ENCODE results near the gene LDLRAD2. TPM values are rescaled to one million over a fixed set of nuclear protein-coding genes. Genes with fewer than 3 reads are reported as not detected.
"Not testable (repeated sequence)": the region's sequence is repeated elsewhere in the genome, so short reads cannot be mapped to it uniquely, and the experiment has no call there.

LDLRAD2 gene
- total RNA-seq, 2 donors from 2014 or later: not detected

DNA sequence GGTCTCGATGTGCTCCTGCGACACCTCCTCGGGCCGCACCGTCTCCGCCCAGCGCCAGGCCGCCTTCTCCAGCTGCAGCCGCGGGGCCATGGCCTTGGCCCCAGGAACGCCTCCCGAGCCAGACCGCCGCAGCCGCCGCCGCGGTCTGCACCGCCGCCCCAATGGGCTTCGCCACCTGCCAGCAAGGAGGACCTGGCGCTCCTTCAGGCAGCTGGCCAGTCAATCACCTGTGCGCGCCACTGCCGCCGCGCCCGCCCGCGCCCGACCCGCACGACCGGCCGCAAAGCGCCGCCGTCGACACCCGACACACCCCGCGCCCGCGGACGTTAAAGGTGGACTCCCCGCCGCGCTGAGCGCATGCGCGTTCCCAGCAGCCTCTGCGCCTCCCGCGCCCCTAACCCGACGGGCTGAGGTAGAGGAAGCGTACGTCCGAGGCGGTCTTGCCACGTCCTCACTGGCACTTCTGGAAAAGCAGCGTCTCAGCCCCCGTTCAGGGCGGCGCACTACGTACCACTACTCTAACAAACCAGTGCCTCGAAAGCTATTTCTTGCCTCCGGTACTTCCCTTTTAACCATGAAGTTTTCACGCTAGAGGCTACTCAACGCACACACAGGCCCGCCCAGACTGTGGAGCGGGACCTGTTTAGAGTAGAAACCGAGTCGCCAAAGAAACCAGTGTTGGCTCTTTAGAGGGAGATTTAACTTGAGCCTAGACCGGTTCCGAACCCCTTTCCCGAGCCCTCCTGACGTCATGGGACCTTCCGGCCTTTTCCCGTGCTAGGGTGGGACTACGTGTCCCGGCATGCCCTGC, 29.0 kb upstream of the LDLRAD2 start, which contains the start of gene USP48:
Gene USP48, minus strand, starts transcription at position 282 of the 811 bp plus-strand sequence. Its CDS starts 192 bp downstream, at position 90.
- TF ChIP-seq, protein P1, sequence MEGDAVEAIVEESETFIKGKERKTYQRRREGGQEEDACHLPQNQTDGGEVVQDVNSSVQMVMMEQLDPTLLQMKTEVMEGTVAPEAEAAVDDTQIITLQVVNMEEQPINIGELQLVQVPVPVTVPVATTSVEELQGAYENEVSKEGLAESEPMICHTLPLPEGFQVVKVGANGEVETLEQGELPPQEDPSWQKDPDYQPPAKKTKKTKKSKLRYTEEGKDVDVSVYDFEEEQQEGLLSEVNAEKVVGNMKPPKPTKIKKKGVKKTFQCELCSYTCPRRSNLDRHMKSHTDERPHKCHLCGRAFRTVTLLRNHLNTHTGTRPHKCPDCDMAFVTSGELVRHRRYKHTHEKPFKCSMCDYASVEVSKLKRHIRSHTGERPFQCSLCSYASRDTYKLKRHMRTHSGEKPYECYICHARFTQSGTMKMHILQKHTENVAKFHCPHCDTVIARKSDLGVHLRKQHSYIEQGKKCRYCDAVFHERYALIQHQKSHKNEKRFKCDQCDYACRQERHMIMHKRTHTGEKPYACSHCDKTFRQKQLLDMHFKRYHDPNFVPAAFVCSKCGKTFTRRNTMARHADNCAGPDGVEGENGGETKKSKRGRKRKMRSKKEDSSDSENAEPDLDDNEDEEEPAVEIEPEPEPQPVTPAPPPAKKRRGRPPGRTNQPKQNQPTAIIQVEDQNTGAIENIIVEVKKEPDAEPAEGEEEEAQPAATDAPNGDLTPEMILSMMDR (IDR thresholded peaks at IDR 0.05): peak in 1 of 2 donors; percentile 0
- DNase-seq (ENCODE audit: low spot score): peak; percentile 96
- no peaks in the 10 kb centered on the region for H3K9me3 ChIP-seq

DNA sequence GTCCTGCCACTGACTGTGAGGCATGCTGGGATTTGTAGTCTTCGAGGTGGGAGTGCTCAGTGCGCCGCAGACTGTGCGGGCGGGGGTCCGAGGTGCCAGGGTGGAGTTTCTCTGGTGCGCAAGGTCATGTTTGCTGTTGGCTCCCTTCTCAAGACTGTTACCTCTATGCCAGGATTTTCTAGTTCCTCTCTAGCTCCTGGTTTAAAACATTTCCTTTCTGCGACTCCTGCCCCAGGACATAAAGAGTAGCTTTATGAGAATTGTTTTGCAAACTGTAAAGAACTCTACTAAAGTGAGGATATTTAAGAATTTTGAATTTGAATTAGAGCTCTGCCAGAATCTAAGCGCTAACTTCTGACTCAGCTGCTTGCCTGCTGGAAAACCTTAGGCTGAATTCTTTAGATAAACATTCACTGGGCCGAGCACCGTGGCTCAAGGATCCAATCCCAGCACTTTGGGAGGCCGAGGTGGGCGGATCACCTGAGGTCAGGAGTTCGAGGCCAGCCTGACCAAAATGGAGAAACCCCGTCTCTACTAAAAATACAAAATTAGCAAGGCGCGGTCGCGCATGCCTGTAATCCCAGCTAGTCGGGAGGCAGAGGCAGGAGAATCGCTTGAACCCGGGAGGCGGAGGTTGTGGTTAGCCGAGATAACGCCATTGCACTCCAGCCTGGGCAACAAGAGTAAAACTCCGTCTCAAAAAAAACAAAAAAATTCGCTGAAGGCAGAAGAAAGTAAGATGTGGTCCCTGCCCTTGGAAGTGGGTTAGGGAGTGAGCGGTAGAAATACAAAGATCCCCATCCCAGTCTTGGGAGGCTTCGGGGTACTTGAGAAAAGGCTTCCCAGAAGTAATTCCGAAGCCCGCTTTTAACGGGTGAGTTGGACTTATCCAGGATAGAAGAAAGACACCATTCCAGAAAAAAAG, 28.1 kb upstream of the LDLRAD2 start:
- H3K27ac ChIP-seq: peak overlapping the region; percentile 99 to 100
- TF ChIP-seq, protein P1 (IDR thresholded peaks at IDR 0.05): no peak
- no peaks in the 10 kb centered on the region for H3K36me3 ChIP-seq
- H3K27me3 ChIP-seq: no peaks in the 10 kb centered on the region
- no peak for DNase-seq (ENCODE audit: low spot score)
- peaks cover 0 to 23% of the 10 kb centered on the region in 2 donors for H3K4me1 ChIP-seq
- H3K4me3 ChIP-seq: peak overlapping the region; percentile 77 to 91
- no peaks in the 10 kb centered on the region for H3K9me3 ChIP-seq

More for the DNA sequence above, 29.0 kb upstream of the LDLRAD2 start, which contains the start of gene USP48:
- Histone ChIP-seq H3K4me1 (peaks cover 0 to 23% of the 10 kb centered on the region in 2 donors), H3K27ac (peak within 1 kb of the TSS; percentile 99 to 100), H3K4me3 (peak within 1 kb of the TSS; percentile 77 to 91), H3K27me3 (no peaks in the 10 kb centered on the region), H3K36me3 (no peaks in the 10 kb centered on the region)

DNA sequence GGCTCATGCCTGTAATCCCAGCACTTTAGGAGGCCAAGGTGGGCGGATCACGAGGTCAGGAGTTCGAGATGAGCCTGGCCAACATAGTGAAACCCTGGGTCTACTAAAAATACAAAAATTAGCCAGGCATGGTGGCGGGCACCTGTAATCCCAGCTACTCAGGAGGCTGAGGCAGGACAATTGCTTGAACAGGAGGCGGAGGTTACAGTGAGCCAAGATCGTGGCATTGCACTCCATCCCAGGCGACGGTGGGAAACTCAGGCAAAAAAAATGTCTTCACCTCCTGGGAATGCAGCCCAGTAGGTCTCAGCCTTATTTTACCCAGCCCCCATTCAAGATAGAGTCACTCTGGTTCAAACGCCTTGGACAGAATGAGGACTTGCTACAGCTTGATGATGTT, 26.3 kb upstream of the LDLRAD2 start:
- H3K4me1 ChIP-seq: peaks cover 0 to 13% of the 10 kb centered on the region in 2 donors
- H3K27ac ChIP-seq; H3K4me3 ChIP-seq; H3K36me3 ChIP-seq; H3K9me3 ChIP-seq; H3K27me3 ChIP-seq; DNase-seq (ENCODE audit: low spot score): not testable (repeated sequence)

DNA sequence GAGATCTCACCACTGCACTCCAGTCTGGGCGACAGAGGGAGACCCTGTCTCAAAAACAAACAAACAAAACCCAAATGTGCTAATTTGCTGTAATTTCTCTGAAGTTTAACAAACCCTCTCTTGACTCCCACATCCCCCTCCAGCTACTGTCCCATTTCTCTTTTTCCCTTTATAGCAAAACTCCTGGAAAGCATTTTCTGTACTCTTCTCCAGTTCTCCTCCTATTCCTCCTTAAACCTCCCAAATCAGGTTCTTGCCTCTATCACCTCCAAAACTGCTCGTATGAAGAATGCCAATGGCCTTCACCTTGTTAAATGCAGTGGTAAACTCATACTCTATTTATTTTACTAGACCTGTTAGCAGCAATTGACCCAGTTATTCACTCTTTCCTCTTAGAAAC, 25.4 kb upstream of the LDLRAD2 start:
- TF ChIP-seq, protein P1 (IDR thresholded peaks at IDR 0.05): no peak
- H3K4me3 ChIP-seq: no peak overlapping the region

DNA sequence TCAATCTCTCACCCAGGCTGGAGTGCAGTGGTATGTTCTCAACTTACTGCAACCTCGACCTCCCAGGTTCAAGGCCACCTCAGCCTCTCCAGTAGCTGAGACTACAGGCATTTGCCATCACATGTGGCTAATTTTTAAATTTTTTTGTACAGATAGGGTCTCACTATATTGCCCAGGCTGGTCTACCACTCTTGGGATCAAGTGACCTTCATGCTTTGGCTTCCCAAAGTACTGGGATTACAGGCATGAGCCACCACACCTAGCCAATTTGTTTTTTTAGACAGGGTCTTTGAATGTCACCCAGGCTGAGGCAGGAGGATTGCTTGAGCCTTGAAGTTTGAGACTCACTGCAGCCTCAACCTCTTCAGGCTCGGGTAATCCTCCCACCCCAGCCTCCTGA, 19.0 kb upstream of the LDLRAD2 start:
- TF ChIP-seq, protein P1 (IDR thresholded peaks at IDR 0.05): no peak

More for the DNA sequence above, 25.4 kb upstream of the LDLRAD2 start:
- DNase-seq (ENCODE audit: low spot score): no peak
- H3K36me3 ChIP-seq: no peaks in the 10 kb centered on the region
- H3K27ac ChIP-seq: no peak overlapping the region
- peaks cover 0 to 4% of the 10 kb centered on the region in 2 donors for H3K4me1 ChIP-seq
- no peaks in the 10 kb centered on the region for H3K9me3 ChIP-seq
- H3K27me3 ChIP-seq: no peaks in the 10 kb centered on the region

DNA sequence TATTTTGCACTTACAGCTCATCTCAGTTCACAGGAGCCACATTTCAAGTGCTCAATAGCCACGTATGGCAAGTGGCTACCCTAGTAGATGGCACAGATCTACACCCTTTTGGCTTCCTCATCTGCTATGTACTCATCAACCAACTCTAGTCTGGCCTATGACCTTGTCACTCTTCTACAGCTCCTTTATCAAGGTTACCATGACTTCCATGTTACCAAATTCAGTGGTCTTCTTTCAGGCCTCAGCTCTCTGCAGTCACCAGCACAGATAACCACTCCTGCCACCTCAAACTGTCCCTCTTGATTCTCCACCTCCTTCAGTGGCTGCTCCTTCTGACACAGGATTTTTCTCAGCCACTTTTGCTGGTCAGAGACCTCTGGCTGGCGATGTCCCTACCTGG, 17.4 kb upstream of the LDLRAD2 start:
- Histone ChIP-seq H3K27me3 (no peaks in the 10 kb centered on the region), H3K4me3 (no peak overlapping the region), H3K9me3 (peaks cover 0 to 9% of the 10 kb centered on the region in 2 donors), H3K36me3 (no peaks in the 10 kb centered on the region), H3K4me1 (no peaks in the 10 kb centered on the region), H3K27ac (no peak overlapping the region)
- no peak for DNase-seq (ENCODE audit: low spot score)
- TF ChIP-seq, protein P1 (IDR thresholded peaks at IDR 0.05): no peak

More for the DNA sequence above, 19.0 kb upstream of the LDLRAD2 start:
- no peak overlapping the region for H3K27ac ChIP-seq
- no peak for DNase-seq (ENCODE audit: low spot score)
- H3K36me3 ChIP-seq: no peaks in the 10 kb centered on the region
- H3K4me1 ChIP-seq: no peaks in the 10 kb centered on the region
- H3K9me3 ChIP-seq: peaks cover 0 to 9% of the 10 kb centered on the region in 2 donors
- no peaks in the 10 kb centered on the region for H3K27me3 ChIP-seq
- H3K4me3 ChIP-seq: no peak overlapping the region

Measured in right atrium auricular region (tissue), 2 donors.